C4-2B (cell line): ENCODE data around the gene PRTG.

ENCODE experiments used
- H3K27ac ChIP-seq: fragments of 450-650 bp; 2 replicates; pipeline ENCODE4 v1.5.1; 2017
- CTCF ChIP-seq: fragments of 450-650 bp; conservative IDR thresholded peaks from 2 replicates; pipeline ENCODE4 v1.5.1; 2017; ENCODE audit warnings: mild to moderate bottlenecking
- ZFX ChIP-seq: fragments of 450-650 bp; IDR thresholded peaks from 2 replicates; pipeline ENCODE4 v1.6.1; 2017

PRTG gene

GRCh38 chr15:55628369-55628730 lies 114.6 kb downstream of the PRTG start:
- no peak overlapping the region for H3K27ac ChIP-seq
- TF ChIP-seq CTCF: no peak
- TF ChIP-seq ZFX: no peak

GRCh38 chr15:55627730-55628368 lies 115.1 kb downstream of the PRTG start:
- TF ChIP-seq ZFX (no peak), CTCF (no peak)
- H3K27ac ChIP-seq: no peak overlapping the region

GRCh38 chr15:55619783-55620182 lies 123.2 kb downstream of the PRTG start:
- H3K27ac ChIP-seq: no peak overlapping the region
- TF ChIP-seq CTCF: no peak
- TF ChIP-seq ZFX: no peak

- no peak for TF ChIP-seq CTCF
- TF ChIP-seq ZFX: no peak
- H3K27ac ChIP-seq: no peak overlapping the region
These were observed 124.6 kb downstream of the PRTG start for GRCh38 chr15:55618387-55618786.

GRCh38 chr15:55615445-55615844 lies 127.5 kb downstream of the PRTG start:
- TF ChIP-seq ZFX (no peak), CTCF (no peak)
- H3K27ac ChIP-seq: no peak overlapping the region

GRCh38 chr15:55613727-55614126 lies 129.2 kb downstream of the PRTG start:
- no peak overlapping the region for H3K27ac ChIP-seq
- no peak for TF ChIP-seq ZFX
- TF ChIP-seq CTCF: no peak

GRCh38 chr15:55606214-55606613 lies 136.7 kb downstream of the PRTG start:
- H3K27ac ChIP-seq: no peak overlapping the region
- TF ChIP-seq ZFX: no peak
- TF ChIP-seq CTCF: no peak
